Measurements from ENCODE around the gene PPP1R13L.

- TF ChIP-seq CTCF (IDR thresholded peaks at IDR 0.05; ENCODE audit: insufficient read depth, low read depth, low read length) (peak; percentile 48), EZH2 (IDR thresholded peaks at IDR 0.05; ENCODE audit: insufficient read depth, low read length) (no peak)
Measured at GRCh38 chr19:45446295-45446694, 41.4 kb upstream of the PPP1R13L start.

Measured in astrocyte (in vitro differentiated cells and primary cell).